ENCODE measurements around the gene SPTBN5. TPM values are rescaled to one million over a fixed set of nuclear protein-coding genes. Genes with fewer than 3 reads are reported as not detected.

The SPTBN5 gene
- total and polyA plus RNA-seq, 10 of the 15 experiments (the other 5 are each of a cell fraction or from before 2014, with no cell fraction given), result under 0.01 to 0.18 (median 0.04) TPM; not detected in 4

- no peaks in the 10 kb centered on the region for H3K9me3 ChIP-seq (replicated peaks; ENCODE audit: control insufficient read depth, insufficient read depth, low read length)
- WGBS (ENCODE audit: insufficient coverage, insufficient replicate concordance, low lambda C conversion rate, missing lambda C conversion rate), result 56% methylated on average over 10 of the region's 10 CpGs
- ChIA-PET POLR2A (interaction anchor here (0.6 kb wide), 1 partner anchor 11 kb away, joined by 4 read pairs; no protein-coding TSS in a partner anchor), RAD21 (ENCODE audit: unreplicated experiment) (no interaction called here), CTCF (interaction anchor here (0.7 kb wide), 1 partner anchor 26 kb away, joined by 4 read pairs; no protein-coding TSS in a partner anchor), SMC1A (ENCODE audit: uncharacterized antibody, unreplicated experiment) (no interaction called here)
- no peak for ATAC-seq
- no peaks in the 10 kb centered on the region for H4K20me1 ChIP-seq (ENCODE audit: control insufficient read depth, insufficient read depth)
- in situ Hi-C loops (cut with MboI), result no loop called here
- intact Hi-C loops (cut with micrococcal nuclease; ENCODE audit: unreplicated experiment), result no loop called here
- no peaks in the 10 kb centered on the region for H3K4me1 ChIP-seq (ENCODE audit: control insufficient read depth, insufficient read depth, low read length)
- no peaks in the 10 kb centered on the region for H3K79me2 ChIP-seq (ENCODE audit: control insufficient read depth, insufficient read depth, low read length)
- H3K27ac ChIP-seq (ENCODE audit: control insufficient read depth, insufficient read depth), result no peak overlapping the region
- DNase-seq (ENCODE audit: low read depth, low spot score), result no peak
- no peak overlapping the region for H2AFZ ChIP-seq (ENCODE audit: control insufficient read depth, low read depth, low read length)
- peaks cover 0 to 2% of the 10 kb centered on the region in 2 experiments; a peak in 2 of 4 replicates for H3K27me3 ChIP-seq (replicated peaks in 1 of 2; ENCODE audit: control insufficient read depth in 2 of 2, insufficient read depth in 2 of 2, low read length in 1 of 2)
- H3K36me3 ChIP-seq (ENCODE audit: control insufficient read depth in 2 of 2, insufficient read depth in 2 of 2, low read length in 1 of 2), result no peaks in the 10 kb centered on the region
- BruUV-seq (replicated peaks), result no TSS peak
- no peak overlapping the region for H3K4me3 ChIP-seq
- no peak for FAIRE-seq
- no peak overlapping the region for H3K9ac ChIP-seq (ENCODE audit: control insufficient read depth, insufficient read depth, low read length)
- TF ChIP-seq NKRF (conservative IDR thresholded peaks at IDR 0.05) (no peak), NFYA (IDR thresholded peaks at IDR 0.05; ENCODE audit: borderline replicate concordance, low read depth, low read length) (no peak), CBFB (IDR thresholded peaks at IDR 0.05; ENCODE audit: low read depth) (no peak), TCF12 (IDR thresholded peaks at IDR 0.05; ENCODE audit: low read depth, low read length) (no peak), BHLHE40 (IDR thresholded peaks at IDR 0.05; ENCODE audit: borderline replicate concordance in 1 of 2, low read depth in 2 of 2, low read length in 1 of 2) (no peak), CHD1 (IDR thresholded peaks at IDR 0.05; ENCODE audit: low read depth, low read length) (no peak), SIX5 (IDR thresholded peaks at IDR 0.05; ENCODE audit: low read depth, low read length, severe bottlenecking) (no peak), WRNIP1 (IDR thresholded peaks at IDR 0.05; ENCODE audit: borderline replicate concordance, low read depth, low read length) (no peak), FOS (IDR thresholded peaks at IDR 0.05; ENCODE audit: borderline replicate concordance, extremely low read depth, insufficient read length) (no peak), IKZF1 (conservative IDR thresholded peaks at IDR 0.05) (no peak), RAD21 (IDR thresholded peaks at IDR 0.05; ENCODE audit: insufficient read depth, low read depth, low read length) (no peak), NRF1 (conservative IDR thresholded peaks at IDR 0.05; ENCODE audit: low read depth, low read length) (no peak)
- no peak overlapping the region for H3K4me2 ChIP-seq (ENCODE audit: control insufficient read depth, insufficient read depth)
Observed at GRCh38 chr15:41878355-41878699, 15.5 kb downstream of the SPTBN5 start.

Measured in GM12878 (cell line).